Stomach (tissue), 4 donors: ENCODE measurements around the gene C12orf76.

Source experiments
- CTCF ChIP-seq, 7 experiments: fragments of 450-650 bp in 4 of 7; fragments of 200-600 bp in 3 of 7; sonication (generic) in 3 of 7; IDR thresholded peaks; one replicate each; pipeline ENCODE4 v1.5.1; 2016 to 2019; ENCODE audit warnings: antibody characterized with exemption in 7 of 7, control low read depth in 2 of 7, mild to moderate bottlenecking in 1 of 7
- EP300 ChIP-seq: sonication (generic); formaldehyde crosslinking; IDR thresholded peaks from one replicate; pipeline ENCODE4 v1.6.1; 2017; ENCODE audit warnings: antibody characterized with exemption
- POLR2A ChIP-seq, 4 donors: fragments of 450-650 bp; IDR thresholded peaks; one replicate each; pipeline ENCODE4 v1.6.1; 2016; ENCODE audit warnings: antibody characterized with exemption in 4 of 4, control low read depth in 2 of 4, mild to moderate bottlenecking in 1 of 4, moderate library complexity in 1 of 4
- POLR2AphosphoS5 ChIP-seq, 3 donors: sonication (generic); formaldehyde crosslinking; IDR thresholded peaks; one replicate each; pipeline ENCODE4 v1.6.1; 2016; ENCODE audit warnings: antibody characterized with exemption in 3 of 3

GRCh38 chr12:110037315-110037714 is 11.0 kb downstream of the C12orf76 start:
- TF ChIP-seq CTCF (IDR thresholded peaks at IDR 0.05), result no peak
- TF ChIP-seq POLR2A (IDR thresholded peaks at IDR 0.05), result no peak
- TF ChIP-seq POLR2AphosphoS5 (IDR thresholded peaks at IDR 0.05), result no peak
- TF ChIP-seq EP300, result no peak
